GM12878 (cell line): ENCODE results near the gene CLPTM1L. TPM values are rescaled to one million over a fixed set of nuclear protein-coding genes. Genes with fewer than 3 reads are reported as not detected.

Source experiments
- ATAC-seq: fragments of 200-7000 bp; cut with Tn5 transposase; 3 replicates; pipeline ENCODE4 v1.9.1; 2020; ENCODE audit warnings: mild to moderate bottlenecking, moderate library complexity
- BruUV-seq: library from RNA; stranded (reverse); fragments of 400-500 nt; replicated peaks from 2 replicates; lab custom pipeline; 2021; lab: Mats Ljungman, UMichigan
- CTCF ChIA-PET: fragments of 300-600 bp; sonication (Branson Sonifier 250); formaldehyde crosslinking; extraction: SDS; loops from one replicate; lab custom pipeline; 2021; ENCODE audit warnings: inconsistent platforms; lab: Yijun Ruan, JAX
- POLR2A ChIA-PET: fragments of 350-600 bp; formaldehyde crosslinking; extraction: SDS; loops from one replicate; lab custom pipeline; 2021; ENCODE audit warnings: inconsistent platforms; lab: Charles Lee
- RAD21 ChIA-PET: fragments of 300-600 bp; sonication (Branson Sonifier 250); formaldehyde crosslinking; loops from one replicate; lab custom pipeline; 2023; ENCODE audit warnings: antibody characterized with exemption; ENCODE audit not compliant: unreplicated experiment; lab: Charles Lee
- SMC1A ChIA-PET: fragments of 300-600 bp; sonication (Branson Sonifier 250); formaldehyde crosslinking; loops from one replicate; lab custom pipeline; 2023; ENCODE audit not compliant: unreplicated experiment, uncharacterized antibody; lab: Charles Lee
- DNase-seq: peaks from one replicate; pipeline ENCODE4 v3.0.0-alpha.2; 2011; ENCODE audit warnings: low read depth, low spot score
- FAIRE-seq: peaks from 3 replicates; lab custom pipeline; 2011; peaks lifted over from hg19 to GRCh38; lab: Jason Lieb, UNC
- H2AFZ ChIP-seq: 2 replicates; pipeline ENCODE4 v1.6.0; 2011; ENCODE audit warnings: low read depth, low read length, control low read depth; ENCODE audit not compliant: control insufficient read depth
- H3K27ac ChIP-seq: 2 replicates; pipeline ENCODE4 v1.5.1; 2011; ENCODE audit warnings: control low read depth; ENCODE audit not compliant: control insufficient read depth, insufficient read depth
- H3K27me3 ChIP-seq, 2 experiments: replicated peaks in 1 of 2; 2 replicates each; pipeline versions ENCODE4 v1.6.0 to v1.6.1; 2011; ENCODE audit warnings: low read length in 1 of 2; ENCODE audit not compliant: control insufficient read depth in 2 of 2, insufficient read depth in 2 of 2
- H3K36me3 ChIP-seq, 2 experiments: 2 replicates each; pipeline ENCODE4 v1.5.1; 2011; ENCODE audit warnings: low read length in 1 of 2; ENCODE audit not compliant: control insufficient read depth in 2 of 2, insufficient read depth in 2 of 2
- H3K4me1 ChIP-seq: 2 replicates; pipeline ENCODE4 v1.6.1; 2011; ENCODE audit warnings: mild to moderate bottlenecking, low read length, moderate library complexity, mixed read lengths; ENCODE audit not compliant: control insufficient read depth, insufficient read depth
- H3K4me2 ChIP-seq: 2 replicates; pipeline ENCODE4 v1.6.0; 2011; ENCODE audit warnings: control low read depth; ENCODE audit not compliant: control insufficient read depth, insufficient read depth
- H3K4me3 ChIP-seq: fragments of 200-600 bp; sonication (generic); 2 replicates; pipeline ENCODE4 v1.5.1; 2016
- H3K79me2 ChIP-seq: 2 replicates; pipeline ENCODE4 v1.6.0; 2011; ENCODE audit warnings: low read length; ENCODE audit not compliant: control insufficient read depth, insufficient read depth
- H3K9ac ChIP-seq: 2 replicates; pipeline ENCODE4 v1.8.0; 2011; ENCODE audit warnings: low read length, control low read depth, mixed read lengths; ENCODE audit not compliant: control insufficient read depth, insufficient read depth
- H3K9me3 ChIP-seq: replicated peaks from 3 replicates; pipeline ENCODE4 v1.5.1; 2011; ENCODE audit warnings: mild to moderate bottlenecking, low read length; ENCODE audit not compliant: control insufficient read depth, insufficient read depth
- H4K20me1 ChIP-seq: 2 replicates; pipeline ENCODE4 v1.6.0; 2011; ENCODE audit not compliant: control insufficient read depth, insufficient read depth
- EZH2 ChIP-seq: IDR thresholded peaks from 2 replicates; pipeline ENCODE4 v1.6.1; 2012; ENCODE audit warnings: low read depth, mild to moderate bottlenecking, control low read depth, inconsistent platforms, low read length, borderline replicate concordance; ENCODE audit not compliant: control insufficient read depth
- JUND ChIP-seq: IDR thresholded peaks from 2 replicates; pipeline ENCODE4 v1.6.1; 2012; ENCODE audit warnings: low read depth, mild to moderate bottlenecking, low read length, improper control_type of control experiment, moderate library complexity
- MEF2B ChIP-seq: fragments of 450-650 bp; IDR thresholded peaks from 2 replicates; pipeline ENCODE4 v1.6.1; 2018; ENCODE audit warnings: mild to moderate bottlenecking, moderate library complexity; ENCODE audit not compliant: partially characterized antibody, poor library complexity, severe bottlenecking
- MXI1 ChIP-seq: fragments of 150-350 bp; IDR thresholded peaks from 2 replicates; pipeline ENCODE4 v1.6.1; 2011; ENCODE audit warnings: low read depth, mild to moderate bottlenecking, inconsistent platforms, low read length, improper control_type of control experiment
- NFXL1 ChIP-seq: fragments of 450-650 bp; IDR thresholded peaks from 2 replicates; pipeline ENCODE4 v1.6.1; 2017; ENCODE audit warnings: antibody characterized with exemption, mild to moderate bottlenecking, borderline replicate concordance
- NR2C1 ChIP-seq: fragments of 450-650 bp; IDR thresholded peaks from 2 replicates; pipeline ENCODE4 v1.6.1; 2017; ENCODE audit warnings: antibody characterized with exemption, mild to moderate bottlenecking, moderate library complexity
- NR2F1 ChIP-seq: fragments of 450-650 bp; conservative IDR thresholded peaks from 2 replicates; pipeline ENCODE4 v1.6.1; 2017; ENCODE audit warnings: mild to moderate bottlenecking
- SMARCA5 ChIP-seq: fragments of 450-650 bp; IDR thresholded peaks from 2 replicates; pipeline ENCODE4 v1.6.1; 2017; ENCODE audit warnings: mild to moderate bottlenecking
- SRF ChIP-seq, 2 experiments: IDR thresholded peaks; 2 replicates each; pipeline ENCODE4 v1.6.1; 2011; ENCODE audit warnings: low read depth in 2 of 2, low read length in 2 of 2, mild to moderate bottlenecking in 1 of 2, moderate library complexity in 1 of 2
- SUPT20H ChIP-seq: IDR thresholded peaks from 2 replicates; pipeline ENCODE4 v1.6.1; 2011; ENCODE audit warnings: low read depth, mild to moderate bottlenecking, low read length, moderate library complexity, borderline replicate concordance; ENCODE audit not compliant: control insufficient read depth
- TARDBP ChIP-seq: IDR thresholded peaks from 2 replicates; pipeline ENCODE4 v1.6.1; 2016; ENCODE audit warnings: borderline replicate concordance
- ZNF384 ChIP-seq: IDR thresholded peaks from 2 replicates; pipeline ENCODE4 v1.6.1; 2012; ENCODE audit warnings: low read depth, mild to moderate bottlenecking, low read length, improper control_type of control experiment, borderline replicate concordance
- WGBS: methylation state at CpG from one replicate; pipeline ENCODE4 v1.1.6; 2016; ENCODE audit warnings: low lambda C conversion rate; ENCODE audit not compliant: insufficient replicate concordance, insufficient coverage; ENCODE audit errors: missing lambda C conversion rate; 5-methylcytosine and 5-hydroxymethylcytosine counted together
- in situ Hi-C: fragments of 300-500 bp; cut with MboI; formaldehyde crosslinking; loops from 9 replicates; pipeline ENCODE4 v1.14.3; 2018; ENCODE audit warnings: mixed read lengths
- intact Hi-C: fragments of 100-400 bp; cut with micrococcal nuclease; formaldehyde crosslinking; loops from one replicate; pipeline ENCODE4 v1.14.2; 2022; ENCODE audit not compliant: unreplicated experiment
- polyA plus RNA-seq, 11 experiments: library from polyadenylated mRNA; depleted of rRNA in 4 of 11; unstranded in 6 of 11; stranded (reverse) in 5 of 11; fragments of >200 nt; fragmentation: Nextera tagmentation in 4 of 11; fragmentation: Illumina TruSeq in 1 of 11; extraction: Ambion mirVana in 4 of 11; extraction: Trizol in 1 of 11; gene quantifications; 1 replicate in 1 of 11; 2 replicates in 10 of 11; pipeline versions ENCODE4 v1.2.1 to v1.2.3, GENCODE V29; 2011 to 2016; ENCODE audit warnings: inconsistent platforms in 2 of 11, missing spikeins in 2 of 11, low read depth in 1 of 11
- total RNA-seq, 4 experiments: library from RNA; depleted of rRNA in 3 of 4; stranded (reverse); fragments of >200 nt in 3 of 4; fragmentation: Illumina TruSeq in 1 of 4; extraction: Trizol in 1 of 4; gene quantifications; 2 replicates each; pipeline versions ENCODE4 v1.2.1 to v1.2.3, GENCODE V29; 2013 to 2021
- TF ChIP-seq, protein P1 (sequence below): IDR thresholded peaks from 2 replicates; pipeline ENCODE4 v1.6.1; 2011; ENCODE audit warnings: borderline replicate concordance, low read depth, mild to moderate bottlenecking, moderate library complexity, mixed read lengths, low read length; ENCODE audit not compliant: insufficient read depth; ENCODE audit errors: extremely low read length

Gene CLPTM1L
- total and polyA plus RNA-seq, 10 of the 15 experiments (the other 5 are each of a cell fraction or from before 2014, with no cell fraction given), result 2.9 to 278 (median 135) TPM

DNA sequence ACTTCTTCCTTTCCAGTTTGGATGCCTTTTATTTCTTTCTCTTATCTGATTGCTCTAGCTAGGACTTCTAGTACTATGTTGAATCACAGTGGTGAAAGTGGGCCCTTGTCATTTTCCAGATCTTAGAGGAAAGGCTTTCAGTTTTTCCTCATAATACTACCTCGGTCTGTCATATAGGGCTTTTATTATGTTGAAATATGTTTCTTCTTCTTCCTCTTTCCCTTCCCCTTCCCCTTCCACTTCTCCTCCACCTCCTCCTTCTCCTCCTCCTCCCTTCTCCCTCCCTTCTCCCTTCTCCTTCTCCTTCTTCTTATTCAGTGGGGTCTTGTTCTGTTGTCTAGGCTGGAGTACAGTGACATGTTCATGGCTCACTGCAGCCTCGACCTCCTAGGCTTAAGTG, 40.9 kb downstream of the CLPTM1L start:
- FAIRE-seq (no peak), ATAC-seq (no peak)
- WGBS, result 25% methylated on average over 2 of the region's 2 CpGs
- Histone ChIP-seq H3K4me3 (no peak overlapping the region), H3K79me2 (no peaks in the 10 kb centered on the region), H3K4me1 (no peaks in the 10 kb centered on the region), H3K36me3 (no peaks in the 10 kb centered on the region), H3K27ac (no peak overlapping the region), H3K27me3 (no peaks in the 10 kb centered on the region; a peak in 1 of 4 replicates)
- ChIA-PET SMC1A (interaction anchor here (1.6 to 1.7 kb wide), 2 partner anchors 11 to 37 kb away, joined by 4 to 7 read pairs; no protein-coding TSS in a partner anchor), POLR2A (interaction anchor here (1.5 kb wide), 1 partner anchor 12 kb away, joined by 3 read pairs; no protein-coding TSS in a partner anchor), RAD21 (interaction anchor here (1.1 kb wide), 1 partner anchor 49 kb away, joined by 3 read pairs; no protein-coding TSS in a partner anchor)
- intact Hi-C loops, result no loop called here
- BruUV-seq, result no TSS peak
- TF ChIP-seq SMARCA5, result no peak
- no peak for TF ChIP-seq NFXL1
- no peak for TF ChIP-seq ZNF384
- TF ChIP-seq JUND, result no peak
- TF ChIP-seq TARDBP, result no peak
- no peak for TF ChIP-seq NR2F1
- TF ChIP-seq, protein P1, sequence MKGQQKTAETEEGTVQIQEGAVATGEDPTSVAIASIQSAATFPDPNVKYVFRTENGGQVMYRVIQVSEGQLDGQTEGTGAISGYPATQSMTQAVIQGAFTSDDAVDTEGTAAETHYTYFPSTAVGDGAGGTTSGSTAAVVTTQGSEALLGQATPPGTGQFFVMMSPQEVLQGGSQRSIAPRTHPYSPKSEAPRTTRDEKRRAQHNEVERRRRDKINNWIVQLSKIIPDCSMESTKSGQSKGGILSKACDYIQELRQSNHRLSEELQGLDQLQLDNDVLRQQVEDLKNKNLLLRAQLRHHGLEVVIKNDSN, result no peak
- no peak for TF ChIP-seq SRF (IDR thresholded peaks at IDR 0.05; ENCODE audit: low read depth in 2 of 2, low read length in 2 of 2)
- TF ChIP-seq SUPT20H, result no peak
- TF ChIP-seq EZH2, result no peak
- no peak for TF ChIP-seq NR2C1
- no peak for TF ChIP-seq MEF2B
- TF ChIP-seq MXI1, result no peak
- TF ChIP-seq, all 136 proteins: peak for 0
- Histone ChIP-seq H3K4me2 (no peak overlapping the region), H2AFZ (no peak overlapping the region), H3K9me3 (peaks cover under 1% of the 10 kb centered on the region; the same call in 2 of the 3 replicates), H4K20me1 (0 out of 2 replicates have a peak, but pooled peaks cover 4% of the 10 kb centered on the region), H3K9ac (no peak overlapping the region)
- CTCF ChIA-PET, result interaction anchor here (0.7 to 2.1 kb wide), 3 partner anchors 9 to 14 kb away, joined by 3 to 7 read pairs (median 3); no protein-coding TSS in a partner anchor
- in situ Hi-C loops, result no loop called here
- DNase-seq, result no peak
